NAMALWA (cell line): ENCODE results near the gene MFSD2A.
"Not testable (repeated sequence)": the region's sequence is repeated elsewhere in the genome, so short reads cannot be mapped to it uniquely, and the experiment has no call there.

Experiments
- DNase-seq: peaks from one replicate; pipeline ENCODE4 v3.0.0-alpha.2; 2015; ENCODE audit warnings: low spot score

MFSD2A gene

DNA sequence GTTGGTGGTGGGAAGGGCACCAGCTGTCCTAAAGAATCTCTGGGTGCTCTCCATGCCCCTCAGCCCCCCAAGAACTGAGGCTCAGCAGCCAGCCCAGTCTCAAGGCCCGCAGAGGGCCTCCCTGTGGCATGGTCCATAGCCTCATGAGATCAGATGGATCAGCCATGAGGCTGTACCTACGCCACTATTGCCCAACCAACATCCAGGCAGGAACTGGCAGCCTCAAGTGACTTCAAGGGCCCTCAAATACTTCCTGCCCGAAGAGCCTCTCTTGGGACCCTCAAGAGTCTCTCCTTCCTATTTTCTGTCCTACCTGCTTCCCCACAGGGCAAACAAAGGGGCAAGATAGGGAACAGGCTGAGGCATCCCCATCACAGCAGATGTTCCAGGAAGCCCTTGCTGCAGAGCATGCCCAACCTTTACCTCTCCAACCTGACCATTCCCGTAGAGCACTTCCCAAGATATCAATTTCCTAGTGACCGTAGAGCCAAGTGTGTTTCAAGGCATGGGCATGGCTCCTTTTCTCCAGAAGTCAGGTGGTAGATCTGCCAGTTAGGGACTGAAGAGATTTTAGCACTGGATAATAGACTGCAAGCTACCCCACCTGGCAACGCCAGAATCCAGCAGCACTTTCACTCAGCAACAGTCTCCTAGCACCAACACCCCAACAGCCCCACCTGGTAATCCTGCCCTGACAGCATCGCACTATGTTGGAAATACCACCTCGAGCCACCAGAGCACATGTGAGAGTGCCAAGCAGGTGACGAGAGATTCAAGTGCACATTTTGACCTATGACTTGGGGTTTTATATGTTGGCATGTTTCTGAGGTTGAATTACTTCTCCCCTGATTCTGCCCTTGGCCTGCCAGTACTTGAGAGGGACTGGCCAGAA is 13.7 kb upstream of the MFSD2A start:
- DNase-seq, result no peak

- DNase-seq, result no peak
Measured at GRCh38 chr1:39943471-39944290, 11.3 kb upstream of the MFSD2A start.

DNA sequence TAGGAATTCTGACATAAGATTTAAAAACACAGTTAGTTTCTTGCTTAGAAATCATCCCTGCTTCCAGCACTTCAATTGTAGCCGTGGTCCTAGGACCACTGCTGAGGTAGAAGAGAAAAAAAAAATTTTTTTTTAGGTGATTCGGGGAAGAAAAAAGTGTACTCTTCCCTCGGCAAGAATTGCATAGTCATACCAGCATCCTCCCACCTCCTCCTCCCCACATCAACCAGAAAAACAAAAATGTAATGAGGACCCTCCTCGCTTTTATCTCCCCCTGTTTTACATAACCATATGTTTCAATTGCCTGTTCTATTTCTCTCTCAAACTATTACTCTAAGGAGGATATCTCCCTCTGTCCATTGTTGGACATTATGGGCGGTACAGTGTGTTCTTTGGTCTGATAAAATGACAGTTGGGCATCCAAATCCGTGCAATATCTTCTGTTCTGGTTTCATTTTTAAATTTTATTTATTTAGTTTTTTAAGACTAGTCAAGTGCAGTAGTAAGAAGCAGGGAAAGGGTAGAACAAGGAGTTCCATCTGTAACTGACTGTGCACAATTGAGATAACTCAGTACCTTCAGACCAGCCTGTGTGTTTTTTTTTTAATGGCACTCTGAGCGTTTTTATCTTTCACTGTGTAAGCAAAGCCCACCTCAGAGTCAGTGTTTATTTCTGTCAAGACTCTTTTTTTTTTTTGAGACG is 10.4 kb upstream of the MFSD2A start:
- no peak for DNase-seq

GRCh38 chr1:39946216-39946615 is 8.7 kb upstream of the MFSD2A start:
- no peak for DNase-seq

DNA sequence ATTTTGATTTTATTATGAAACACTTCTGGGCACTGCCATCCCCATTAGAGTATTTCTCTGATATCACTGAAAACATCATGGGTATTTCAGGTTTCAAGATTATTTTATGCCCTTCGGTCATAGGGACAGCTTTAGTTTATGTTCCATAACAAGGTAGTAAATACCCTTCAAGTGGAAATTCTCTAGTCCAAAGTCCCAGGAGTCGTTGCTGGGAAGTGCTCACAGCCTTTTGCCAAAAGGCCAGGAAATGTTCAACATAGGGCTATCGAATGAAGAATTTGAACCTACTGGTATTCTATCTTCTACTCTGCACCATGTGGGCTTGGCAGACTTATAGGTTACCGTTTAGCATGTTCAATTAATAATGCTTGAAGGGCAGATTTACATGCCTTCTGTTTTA is 7.7 kb upstream of the MFSD2A start:
- DNase-seq, result no peak

DNA sequence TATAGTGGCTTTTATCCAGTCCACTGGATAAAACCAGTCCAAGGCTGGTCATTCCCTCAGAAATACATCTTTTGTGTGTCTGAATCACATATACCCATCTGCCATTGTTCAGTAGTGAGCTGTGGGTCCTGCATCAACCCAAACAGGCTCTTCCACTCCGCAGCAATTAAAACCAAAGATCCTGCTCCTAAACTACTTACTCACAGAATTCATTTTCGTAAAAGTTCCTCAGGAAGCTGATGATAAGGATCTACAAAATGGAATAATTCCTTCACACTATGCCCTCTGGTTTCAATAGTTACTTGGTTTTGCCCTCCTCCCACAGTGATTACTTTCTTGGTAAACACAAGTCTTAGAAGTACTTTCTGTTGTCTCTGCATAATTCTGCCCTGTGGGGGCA is 5.1 kb upstream of the MFSD2A start:
- peak; percentile 42 for DNase-seq

- DNase-seq, result no peak
Measured at GRCh38 chr1:39951926-39952325, 3.0 kb upstream of the MFSD2A start.

- DNase-seq, result no peak
Measured at GRCh38 chr1:39952359-39953110, 2.4 kb upstream of the MFSD2A start.

GRCh38 chr1:39954324-39954869 is 548 bp upstream of the MFSD2A start:
- DNase-seq, result no peak

GRCh38 chr1:39955547-39956539 is 898 bp downstream of the MFSD2A start:
- peak; percentile 65 for DNase-seq

DNA sequence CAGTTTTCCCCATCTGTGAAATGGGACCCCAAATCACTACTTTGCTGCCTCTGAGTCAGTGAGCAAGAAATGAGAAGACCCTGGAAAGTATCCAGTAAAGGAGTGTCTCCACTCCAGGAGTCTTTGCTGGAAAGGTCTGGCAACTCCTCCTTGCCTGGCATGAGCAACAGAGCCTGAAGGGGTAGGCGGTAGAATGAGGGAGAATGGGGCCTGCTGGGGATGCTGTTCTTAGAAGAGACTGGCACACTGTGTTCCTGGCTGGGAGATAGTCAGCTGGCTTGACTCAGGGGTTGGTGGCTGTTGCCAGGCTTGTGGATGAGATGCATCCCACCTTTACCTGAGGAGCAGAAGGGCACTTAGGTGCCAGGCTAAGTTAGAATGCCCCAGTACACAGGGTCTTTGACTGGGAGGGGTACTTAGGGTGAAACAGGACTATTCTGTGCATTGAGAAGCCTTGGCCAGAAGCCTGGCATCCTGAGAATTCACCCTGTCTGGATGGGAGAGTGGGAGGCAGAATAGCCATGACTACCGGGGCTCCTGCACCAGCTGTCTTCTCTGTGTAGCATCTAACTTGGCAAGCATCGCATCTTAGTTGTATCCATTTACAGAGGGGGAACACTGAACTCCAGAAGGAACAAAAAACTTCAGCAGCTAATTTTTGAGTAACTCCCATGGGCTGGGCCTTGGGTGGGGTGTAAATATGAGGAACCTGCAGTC is 2.5 kb downstream of the MFSD2A start:
- DNase-seq, result no peak

DNA sequence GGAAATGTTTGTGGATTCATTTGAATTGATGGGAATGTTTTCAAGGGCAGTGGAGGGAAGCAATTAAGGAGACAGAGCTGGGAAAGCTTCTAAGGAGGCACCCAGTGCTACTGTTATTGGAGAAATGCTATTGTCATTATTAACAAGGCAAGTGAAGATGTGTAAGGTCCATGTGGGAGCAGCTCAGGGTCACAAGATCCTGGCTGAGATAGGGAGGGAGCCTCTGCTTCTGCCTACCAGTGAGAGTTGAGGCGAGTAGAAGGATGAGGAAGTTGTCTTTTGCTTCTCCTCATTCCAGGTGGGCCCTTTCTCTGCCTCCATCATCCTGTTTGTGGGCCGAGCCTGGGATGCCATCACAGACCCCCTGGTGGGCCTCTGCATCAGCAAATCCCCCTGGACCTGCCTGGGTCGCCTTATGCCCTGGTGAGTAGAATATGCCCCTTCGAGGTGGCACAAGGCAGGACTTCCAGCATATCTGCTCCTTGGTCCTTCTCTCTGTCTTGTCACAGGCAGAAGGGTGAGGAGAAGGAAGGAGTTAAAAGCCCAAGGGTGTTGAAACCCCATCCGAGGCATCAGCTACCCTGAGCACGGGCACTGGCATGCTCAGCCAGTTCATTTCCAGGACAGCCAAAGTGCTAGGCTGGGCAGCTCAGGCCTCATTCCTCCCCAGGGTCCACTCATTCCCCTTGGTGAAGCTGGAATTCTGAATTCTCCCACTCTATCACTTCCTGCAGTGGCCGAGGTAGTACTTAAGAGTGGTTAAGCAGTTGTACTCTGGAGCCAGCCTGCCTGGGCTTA is 3.7 kb downstream of the MFSD2A start:
- DNase-seq, result no peak

DNA sequence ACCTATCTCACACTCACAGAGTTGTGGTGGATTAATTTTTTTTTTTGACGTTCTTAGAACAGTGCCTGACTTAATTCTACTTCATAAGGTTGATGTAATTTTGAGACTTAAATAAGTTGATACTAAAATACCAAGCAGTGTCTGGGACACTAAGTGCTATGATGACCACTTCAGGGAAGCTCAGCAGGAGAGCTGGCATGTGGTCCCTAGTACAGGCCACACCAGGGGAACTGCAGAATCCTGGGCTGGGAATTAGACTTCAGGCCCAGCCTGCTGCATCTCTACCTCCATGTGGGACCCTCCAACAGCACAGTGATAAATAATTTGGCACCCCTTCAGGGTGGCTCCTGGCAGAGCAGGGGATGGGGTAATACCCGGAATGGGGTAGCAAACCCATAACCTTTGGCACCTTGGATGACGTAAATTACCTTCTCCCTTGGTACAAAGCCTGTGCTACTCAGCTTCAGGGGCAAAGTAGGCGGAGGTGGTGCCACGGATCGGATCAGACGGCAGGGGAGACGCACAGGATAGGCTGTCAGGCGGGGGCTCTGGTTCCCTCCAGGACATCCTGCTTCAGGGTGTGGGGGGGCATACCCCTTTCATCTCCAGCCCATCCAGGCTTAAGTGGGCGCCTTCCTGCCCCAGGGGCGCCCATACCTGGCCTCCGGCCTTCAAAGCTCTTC is 4.8 kb downstream of the MFSD2A start:
- no peak for DNase-seq

GRCh38 chr1:39960431-39960958 is 5.5 kb downstream of the MFSD2A start:
- peak; percentile 79 for DNase-seq

DNA sequence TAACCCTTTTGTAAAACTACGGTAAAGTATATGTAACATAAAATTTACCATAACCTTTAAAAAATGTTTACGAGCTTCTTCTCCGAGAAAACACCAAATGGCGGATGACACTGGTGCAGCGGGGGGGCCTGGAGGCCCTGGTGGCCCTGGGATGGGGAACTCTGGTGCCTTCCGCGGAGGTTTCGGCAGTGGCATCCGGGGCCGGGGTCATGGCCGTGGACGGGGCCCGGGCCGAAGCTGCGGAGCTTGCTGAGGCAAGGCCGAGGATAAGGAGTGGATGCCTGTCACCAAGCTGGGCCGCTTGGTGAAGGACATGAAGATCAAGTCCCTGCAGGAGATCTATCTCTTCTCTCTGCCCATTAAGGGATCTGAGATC is 7.5 kb downstream of the MFSD2A start:
- no peak for DNase-seq

GRCh38 chr1:39962964-39963363 is 8.0 kb downstream of the MFSD2A start:
- DNase-seq, result not testable (repeated sequence)

DNA sequence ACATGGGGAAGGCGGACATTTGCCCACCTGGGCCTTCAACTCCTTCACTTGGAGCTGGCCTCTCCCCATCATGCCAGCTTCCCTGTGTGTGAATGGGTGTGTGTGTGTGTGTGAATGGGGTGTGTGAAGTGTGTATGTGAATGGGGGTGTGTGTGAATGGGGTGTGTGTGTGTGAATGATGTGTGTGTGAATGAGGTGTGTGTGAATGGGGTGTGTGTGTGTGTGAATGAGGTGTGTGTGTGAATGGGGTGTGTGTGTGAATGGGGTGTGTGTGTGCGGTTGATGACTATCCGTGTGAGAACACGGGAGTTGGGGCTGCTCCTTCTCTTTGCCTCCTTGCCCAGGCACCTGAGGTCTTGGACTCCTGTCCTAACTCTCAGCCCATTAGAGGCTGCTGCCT is 9.6 kb downstream of the MFSD2A start:
- DNase-seq, result no peak

- no peak for DNase-seq
Measured at GRCh38 chr1:39965044-39965443, 10.1 kb downstream of the MFSD2A start.
